ENCODE measurements around the gene MYLK.
"Not testable (repeated sequence)": the region's sequence is repeated elsewhere in the genome, so short reads cannot be mapped to it uniquely, and the experiment has no call there.

The MYLK gene

GRCh38 chr3:123733805-123734526 is 150.2 kb downstream of the MYLK start:
- DNase-seq (ENCODE audit: low read depth, low spot score) = peak; percentile 48
- peak overlapping the region; percentile 64 for H3K27ac ChIP-seq

- peak overlapping the region; percentile 64 for H3K27ac ChIP-seq
- no peak for DNase-seq (ENCODE audit: low read depth, low spot score)
Observed at GRCh38 chr3:123733341-123733740, 150.8 kb downstream of the MYLK start.

GRCh38 chr3:123732447-123732846 is 151.7 kb downstream of the MYLK start:
- peak overlapping the region; percentile 16 for H3K27ac ChIP-seq
- peak; percentile 90 for DNase-seq (ENCODE audit: low read depth, low spot score)

GRCh38 chr3:123730829-123731228 is 153.3 kb downstream of the MYLK start:
- DNase-seq (ENCODE audit: low read depth, low spot score) = no peak
- H3K27ac ChIP-seq = no peak overlapping the region

- DNase-seq (ENCODE audit: low read depth, low spot score) = no peak
- H3K27ac ChIP-seq = no peak overlapping the region
Observed at GRCh38 chr3:123728991-123729390, 155.1 kb downstream of the MYLK start.

GRCh38 chr3:123728014-123728413 is 156.1 kb downstream of the MYLK start:
- no peak for DNase-seq (ENCODE audit: low read depth, low spot score)
- H3K27ac ChIP-seq = no peak overlapping the region

- H3K27ac ChIP-seq = no peak overlapping the region
- no peak for DNase-seq (ENCODE audit: low read depth, low spot score)
Observed at GRCh38 chr3:123725652-123726400, 158.3 kb downstream of the MYLK start.

GRCh38 chr3:123724306-123724705 is 159.8 kb downstream of the MYLK start:
- no peak overlapping the region for H3K27ac ChIP-seq
- no peak for DNase-seq (ENCODE audit: low read depth, low spot score)

GRCh38 chr3:123723522-123724168 is 160.5 kb downstream of the MYLK start:
- DNase-seq (ENCODE audit: low read depth, low spot score) = no peak

GRCh38 chr3:123723070-123723469 is 161.1 kb downstream of the MYLK start:
- no peak for DNase-seq (ENCODE audit: low read depth, low spot score)
- H3K27ac ChIP-seq = no peak overlapping the region

More at GRCh38 chr3:123723522-123724168, 160.5 kb downstream of the MYLK start:
- H3K27ac ChIP-seq = no peak overlapping the region

- no peak for DNase-seq (ENCODE audit: low read depth, low spot score)
- H3K27ac ChIP-seq = no peak overlapping the region
Observed at GRCh38 chr3:123722456-123722855, 161.7 kb downstream of the MYLK start.

GRCh38 chr3:123722021-123722420 is 162.1 kb downstream of the MYLK start:
- DNase-seq (ENCODE audit: low read depth, low spot score) = no peak
- H3K27ac ChIP-seq = no peak overlapping the region

- H3K27ac ChIP-seq; DNase-seq (ENCODE audit: low read depth, low spot score): not testable (repeated sequence)
Observed at GRCh38 chr3:123721095-123721689, 162.9 kb downstream of the MYLK start.

- no peak for DNase-seq (ENCODE audit: low read depth, low spot score)
- no peak overlapping the region for H3K27ac ChIP-seq
Observed at GRCh38 chr3:123720638-123721037, 163.5 kb downstream of the MYLK start.

- DNase-seq (ENCODE audit: low read depth, low spot score) = no peak
- H3K27ac ChIP-seq = no peak overlapping the region
Observed at GRCh38 chr3:123719862-123720453, 164.2 kb downstream of the MYLK start.

GRCh38 chr3:123719061-123719756 is 164.9 kb downstream of the MYLK start:
- not testable (repeated sequence) for H3K27ac ChIP-seq; DNase-seq (ENCODE audit: low read depth, low spot score)

- no peak for DNase-seq (ENCODE audit: low read depth, low spot score)
- H3K27ac ChIP-seq = no peak overlapping the region
Observed at GRCh38 chr3:123718108-123718507, 166.0 kb downstream of the MYLK start.

GRCh38 chr3:123717451-123717850 is 166.7 kb downstream of the MYLK start:
- not testable (repeated sequence) for H3K27ac ChIP-seq; DNase-seq (ENCODE audit: low read depth, low spot score)

GRCh38 chr3:123716411-123716810 is 167.7 kb downstream of the MYLK start:
- H3K27ac ChIP-seq = no peak overlapping the region
- no peak for DNase-seq (ENCODE audit: low read depth, low spot score)

GRCh38 chr3:123713211-123713610 is 170.9 kb downstream of the MYLK start:
- DNase-seq (ENCODE audit: low read depth, low spot score) = no peak
- H3K27ac ChIP-seq = no peak overlapping the region

Data from epithelial cell of prostate (primary cell).